PC-9 (cell line): ENCODE results near the gene MFAP1.
"Not testable (repeated sequence)": the region's sequence is repeated elsewhere in the genome, so short reads cannot be mapped to it uniquely, and the experiment has no call there.

Source experiments
- EZH2 ChIP-seq: fragments of 200-600 bp; sonication (generic); IDR thresholded peaks from 2 replicates; pipeline ENCODE4 v1.8.0; 2017; ENCODE audit warnings: antibody characterized with exemption, low read depth
- TF ChIP-seq, protein P1 (sequence below): fragments of 200-600 bp; sonication (generic); conservative IDR thresholded peaks from 2 replicates; pipeline ENCODE4 v1.6.1; 2017; ENCODE audit warnings: mixed run types, antibody characterized with exemption, mild to moderate bottlenecking, moderate library complexity

GRCh38 chr15:43815064-43815463 is 9.4 kb downstream of the MFAP1 start:
- TF ChIP-seq, protein P1, sequence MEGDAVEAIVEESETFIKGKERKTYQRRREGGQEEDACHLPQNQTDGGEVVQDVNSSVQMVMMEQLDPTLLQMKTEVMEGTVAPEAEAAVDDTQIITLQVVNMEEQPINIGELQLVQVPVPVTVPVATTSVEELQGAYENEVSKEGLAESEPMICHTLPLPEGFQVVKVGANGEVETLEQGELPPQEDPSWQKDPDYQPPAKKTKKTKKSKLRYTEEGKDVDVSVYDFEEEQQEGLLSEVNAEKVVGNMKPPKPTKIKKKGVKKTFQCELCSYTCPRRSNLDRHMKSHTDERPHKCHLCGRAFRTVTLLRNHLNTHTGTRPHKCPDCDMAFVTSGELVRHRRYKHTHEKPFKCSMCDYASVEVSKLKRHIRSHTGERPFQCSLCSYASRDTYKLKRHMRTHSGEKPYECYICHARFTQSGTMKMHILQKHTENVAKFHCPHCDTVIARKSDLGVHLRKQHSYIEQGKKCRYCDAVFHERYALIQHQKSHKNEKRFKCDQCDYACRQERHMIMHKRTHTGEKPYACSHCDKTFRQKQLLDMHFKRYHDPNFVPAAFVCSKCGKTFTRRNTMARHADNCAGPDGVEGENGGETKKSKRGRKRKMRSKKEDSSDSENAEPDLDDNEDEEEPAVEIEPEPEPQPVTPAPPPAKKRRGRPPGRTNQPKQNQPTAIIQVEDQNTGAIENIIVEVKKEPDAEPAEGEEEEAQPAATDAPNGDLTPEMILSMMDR: not testable (repeated sequence)
- TF ChIP-seq EZH2: not testable (repeated sequence)
